Keratinocyte (primary cell): ENCODE measurements around the gene POC5. TPM values are rescaled to one million over a fixed set of nuclear protein-coding genes. Genes with fewer than 3 reads are reported as not detected.

ENCODE experiments used
- DNase-seq: peaks from one replicate; pipeline ENCODE4 v3.0.0-alpha.2; 2011; ENCODE audit warnings: low read depth, missing footprints, low spot score
- FAIRE-seq: peaks from 2 replicates; lab custom pipeline; 2011; peaks lifted over from hg19 to GRCh38; lab: Jason Lieb, UNC
- H2AFZ ChIP-seq: 2 replicates; pipeline ENCODE4 v1.6.0; 2012; ENCODE audit warnings: low read length, control low read depth, inconsistent platforms; ENCODE audit not compliant: control insufficient read depth
- H3K27ac ChIP-seq: 2 replicates; pipeline ENCODE4 v1.5.1; 2011; ENCODE audit warnings: low read length; ENCODE audit not compliant: control insufficient read depth, insufficient read depth
- H3K27me3 ChIP-seq: 3 replicates; pipeline ENCODE4 v1.6.0; 2011; ENCODE audit warnings: low read length; ENCODE audit not compliant: control insufficient read depth, insufficient read depth; ENCODE audit errors: extremely low read depth
- H3K36me3 ChIP-seq, 2 experiments: 2 replicates in 1 of 2; 3 replicates in 1 of 2; pipeline ENCODE4 v1.5.1; 2011; ENCODE audit warnings: low read length in 2 of 2, mild to moderate bottlenecking in 1 of 2; ENCODE audit not compliant: control insufficient read depth in 2 of 2, insufficient read depth in 2 of 2; ENCODE audit errors: extremely low read depth in 1 of 2
- H3K4me1 ChIP-seq: 3 replicates; pipeline ENCODE4 v1.5.1; 2011; ENCODE audit warnings: low read length; ENCODE audit not compliant: control insufficient read depth, insufficient read depth; ENCODE audit errors: extremely low read depth
- H3K4me2 ChIP-seq: 3 replicates; pipeline ENCODE4 v1.6.0; 2011; ENCODE audit warnings: low read depth, low read length; ENCODE audit not compliant: control insufficient read depth, insufficient read depth; ENCODE audit errors: extremely low read depth
- H3K4me3 ChIP-seq, 3 experiments: fragments of 200-600 bp in 1 of 3; sonication (generic) in 1 of 3; 2 replicates in 2 of 3; 3 replicates in 1 of 3; pipeline ENCODE4 v1.5.1; 2011 to 2016; ENCODE audit warnings: low read length in 3 of 3, mild to moderate bottlenecking in 3 of 3, control low read depth in 2 of 3, inconsistent platforms in 1 of 3, low read depth in 1 of 3, mixed read lengths in 1 of 3, mixed run types in 1 of 3, moderate library complexity in 1 of 3; ENCODE audit not compliant: control insufficient read depth in 2 of 3, insufficient read depth in 2 of 3; ENCODE audit errors: extremely low read depth in 1 of 3
- H3K79me2 ChIP-seq: 2 replicates; pipeline ENCODE4 v1.6.0; 2012; ENCODE audit warnings: low read length; ENCODE audit not compliant: control insufficient read depth, insufficient read depth
- H3K9ac ChIP-seq: 3 replicates; pipeline ENCODE4 v1.6.0; 2011; ENCODE audit warnings: low read length; ENCODE audit not compliant: control insufficient read depth, insufficient read depth; ENCODE audit errors: extremely low read depth
- H3K9me1 ChIP-seq: 3 replicates; pipeline ENCODE4 v1.6.0; 2011; ENCODE audit warnings: low read length; ENCODE audit not compliant: control insufficient read depth, insufficient read depth; ENCODE audit errors: extremely low read depth
- H3K9me3 ChIP-seq: 2 replicates; pipeline ENCODE4 v1.5.1; 2012; ENCODE audit warnings: low read depth, low read length; ENCODE audit not compliant: control insufficient read depth
- H4K20me1 ChIP-seq: 3 replicates; pipeline ENCODE4 v1.6.0; 2011; ENCODE audit warnings: low read length; ENCODE audit not compliant: control insufficient read depth, insufficient read depth; ENCODE audit errors: extremely low read depth
- CTCF ChIP-seq, 3 experiments: IDR thresholded peaks in 1 of 3; conservative IDR thresholded peaks in 1 of 3; optimal IDR thresholded peaks in 1 of 3; 2 replicates in 2 of 3; 3 replicates in 1 of 3; pipeline versions ENCODE3 to v1.5.1; 2011; ENCODE audit warnings: low read length in 3 of 3, mild to moderate bottlenecking in 3 of 3, moderate library complexity in 2 of 3, control low read depth in 1 of 3, inconsistent platforms in 1 of 3; ENCODE audit not compliant: insufficient read depth in 2 of 3; ENCODE audit errors: extremely low read depth in 1 of 3
- EZH2 ChIP-seq: IDR thresholded peaks from one replicate; pipeline ENCODE4 v1.6.1; 2012; ENCODE audit warnings: inconsistent platforms, mild to moderate bottlenecking, low read length, moderate library complexity
- dilution Hi-C: fragments of 300-500 bp; cut with MboI; formaldehyde crosslinking; loops from one replicate; pipeline ENCODE4 v1.7.0; 2020; ENCODE audit warnings: low sequenced_read_pairs; ENCODE audit not compliant: extremely low pct_ligation_motif_present
- polyA plus RNA-seq, 5 experiments: library from polyadenylated mRNA; depleted of rRNA in 3 of 5; stranded (reverse) in 3 of 5; stranded (forward) in 1 of 5; unstranded in 1 of 5; fragments of >200 nt; gene quantifications; 1 replicate in 1 of 5; 2 replicates in 3 of 5; 3 replicates in 1 of 5; pipeline versions ENCODE4 v1.2.1 to v1.2.3, GENCODE V29; 2011 to 2012; ENCODE audit warnings: missing spikeins in 2 of 5, low read depth in 1 of 5, low replicate concordance in 1 of 5

POC5 gene
- polyA plus RNA-seq, 1 donor (not counting 4 experiments of a cell fraction or from before 2014, with no cell fraction given), result 10.4 TPM

DNA sequence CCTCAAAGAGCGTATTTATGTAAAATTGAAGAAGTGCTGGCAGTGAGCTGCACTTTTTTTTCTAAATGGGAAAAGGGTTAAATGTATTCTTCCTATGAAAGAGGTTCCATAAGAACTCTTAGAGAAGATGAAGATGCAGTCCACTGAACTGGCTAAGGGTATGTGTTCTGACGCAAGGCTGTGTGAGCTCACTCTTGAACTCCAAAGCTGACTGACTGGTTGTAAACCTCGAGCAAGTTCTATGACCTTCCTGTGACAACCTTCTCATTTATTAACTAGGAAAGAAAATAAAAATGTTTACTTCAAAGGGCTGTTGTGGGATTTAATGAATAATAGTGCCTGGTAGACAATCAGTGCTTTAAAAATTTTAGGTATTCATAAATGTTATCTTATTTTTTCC lies 46.7 kb downstream of the POC5 start:
- no peak overlapping the region for H3K4me3 ChIP-seq
- no peak overlapping the region for H3K4me2 ChIP-seq
- dilution Hi-C loops, result no loop called here
- no peaks in the 10 kb centered on the region for H4K20me1 ChIP-seq
- no peak for DNase-seq
- H3K9ac ChIP-seq, result no peak overlapping the region
- TF ChIP-seq EZH2 (no peak), CTCF (optimal IDR thresholded peaks at IDR 0.05 in 1 of 3, IDR thresholded peaks at IDR 0.05 in 1 of 3, conservative IDR thresholded peaks at IDR 0.05 in 1 of 3; ENCODE audit: extremely low read depth in 1 of 3, insufficient read depth in 2 of 3, low read length in 3 of 3) (no peak)
- no peak overlapping the region for H2AFZ ChIP-seq
- peaks cover 5% of the 10 kb centered on the region for H3K4me1 ChIP-seq
- no peak for FAIRE-seq
- H3K27me3 ChIP-seq, result no peaks in the 10 kb centered on the region
- H3K79me2 ChIP-seq, result no peaks in the 10 kb centered on the region
- H3K36me3 ChIP-seq, result peaks cover 2 to 9% of the 10 kb centered on the region in 2 experiments
- H3K27ac ChIP-seq, result no peak overlapping the region
- no peaks in the 10 kb centered on the region for H3K9me1 ChIP-seq
- H3K9me3 ChIP-seq, result no peaks in the 10 kb centered on the region

DNA sequence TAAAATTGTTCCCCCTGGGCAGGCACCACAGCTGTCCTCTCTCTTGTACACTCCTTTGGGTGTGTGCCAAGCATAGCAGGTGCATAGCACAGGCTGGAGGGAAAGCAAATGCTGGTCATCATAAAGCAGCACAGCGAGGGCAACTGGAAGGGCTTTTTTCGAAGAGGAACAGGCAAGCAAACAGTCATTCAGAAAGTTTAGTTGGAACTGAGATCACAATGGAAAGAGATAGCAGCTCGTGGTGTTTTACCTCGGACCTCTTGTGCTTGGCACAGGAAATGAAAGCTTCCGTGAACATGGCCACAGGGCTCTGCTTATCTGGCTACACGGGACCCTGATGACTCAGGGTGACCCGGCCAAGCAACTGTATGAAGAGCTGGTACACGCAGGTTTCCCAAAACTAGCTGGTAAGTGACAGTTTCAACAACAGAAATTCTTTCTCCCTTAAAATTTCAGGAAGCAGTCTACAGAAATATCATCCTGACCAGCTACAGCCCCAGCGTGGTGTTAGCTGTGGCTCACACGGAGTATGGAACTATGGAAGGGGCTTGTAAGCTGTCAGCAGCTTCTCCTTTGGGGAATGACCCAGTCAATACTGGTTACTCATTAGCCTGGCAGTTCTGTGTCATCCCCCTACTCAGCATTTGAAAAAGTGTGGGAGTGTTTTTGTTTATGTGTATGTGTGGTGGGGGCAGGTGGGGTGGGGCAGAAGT lies 48.1 kb downstream of the POC5 start:
- no peaks in the 10 kb centered on the region for H3K79me2 ChIP-seq
- H3K27me3 ChIP-seq, result no peaks in the 10 kb centered on the region
- peaks cover 3 to 9% of the 10 kb centered on the region in 2 experiments for H3K36me3 ChIP-seq
- no peak overlapping the region for H3K9ac ChIP-seq
- DNase-seq (no peak), FAIRE-seq (no peak)
- H3K9me1 ChIP-seq, result no peaks in the 10 kb centered on the region
- no peaks in the 10 kb centered on the region for H3K9me3 ChIP-seq
- no peaks in the 10 kb centered on the region for H4K20me1 ChIP-seq
- dilution Hi-C loops, result no loop called here
- no peak overlapping the region for H3K4me3 ChIP-seq
- no peak overlapping the region for H2AFZ ChIP-seq
- H3K4me2 ChIP-seq, result peak overlapping the region; percentile 20
- peaks cover 5% of the 10 kb centered on the region for H3K4me1 ChIP-seq
- H3K27ac ChIP-seq, result no peak overlapping the region
- TF ChIP-seq EZH2, result no peak
- TF ChIP-seq CTCF (optimal IDR thresholded peaks at IDR 0.05 in 1 of 3, IDR thresholded peaks at IDR 0.05 in 1 of 3, conservative IDR thresholded peaks at IDR 0.05 in 1 of 3; ENCODE audit: extremely low read depth in 1 of 3, insufficient read depth in 2 of 3, low read length in 3 of 3), result no peak
